GM12872 (cell line): ENCODE data around the gene TNMD.

Experiments
- CTCF ChIP-seq: IDR thresholded peaks from 3 replicates; pipeline ENCODE4 v1.5.1; 2011; ENCODE audit warnings: low read depth, mild to moderate bottlenecking, low read length, moderate library complexity; ENCODE audit not compliant: insufficient read depth

The TNMD gene

DNA sequence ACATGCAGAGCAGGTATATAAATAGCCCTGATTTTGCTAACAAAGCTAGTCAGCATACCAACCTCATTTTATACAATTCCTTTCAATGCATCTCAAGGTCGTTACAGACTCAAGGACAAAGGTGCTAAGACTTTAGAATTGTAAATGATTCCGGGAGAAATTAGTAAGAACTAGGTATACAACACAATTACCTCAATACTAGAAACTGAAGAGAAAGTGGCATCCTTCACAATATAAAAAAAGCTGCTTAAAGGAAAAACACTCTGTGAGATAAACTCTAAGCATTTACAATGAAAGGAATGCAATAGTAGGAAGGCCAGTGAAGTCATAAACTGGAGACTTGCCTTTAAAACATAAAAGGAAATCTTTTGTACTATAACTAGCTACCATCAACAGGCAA is 11.9 kb downstream of the TNMD start:
- TF ChIP-seq CTCF, result no peak

DNA sequence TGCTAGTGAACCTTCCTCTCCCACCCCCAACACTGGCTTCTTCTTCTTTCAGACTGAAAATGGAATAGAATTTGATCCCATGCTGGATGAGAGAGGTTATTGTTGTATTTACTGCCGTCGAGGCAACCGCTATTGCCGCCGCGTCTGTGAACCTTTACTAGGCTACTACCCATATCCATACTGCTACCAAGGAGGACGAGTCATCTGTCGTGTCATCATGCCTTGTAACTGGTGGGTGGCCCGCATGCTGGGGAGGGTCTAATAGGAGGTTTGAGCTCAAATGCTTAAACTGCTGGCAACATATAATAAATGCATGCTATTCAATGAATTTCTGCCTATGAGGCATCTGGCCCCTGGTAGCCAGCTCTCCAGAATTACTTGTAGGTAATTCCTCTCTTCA is 14.7 kb downstream of the TNMD start:
- TF ChIP-seq CTCF, result no peak

- no peak for TF ChIP-seq CTCF
Measured at GRCh38 chrX:100600340-100600739, 15.6 kb downstream of the TNMD start.

- TF ChIP-seq CTCF, result no peak
Measured at GRCh38 chrX:100600758-100601157, 16.0 kb downstream of the TNMD start.

- TF ChIP-seq CTCF, result no peak
Measured at GRCh38 chrX:100606753-100607152, 22.0 kb downstream of the TNMD start.

GRCh38 chrX:100609591-100609990 is 24.9 kb downstream of the TNMD start:
- no peak for TF ChIP-seq CTCF

DNA sequence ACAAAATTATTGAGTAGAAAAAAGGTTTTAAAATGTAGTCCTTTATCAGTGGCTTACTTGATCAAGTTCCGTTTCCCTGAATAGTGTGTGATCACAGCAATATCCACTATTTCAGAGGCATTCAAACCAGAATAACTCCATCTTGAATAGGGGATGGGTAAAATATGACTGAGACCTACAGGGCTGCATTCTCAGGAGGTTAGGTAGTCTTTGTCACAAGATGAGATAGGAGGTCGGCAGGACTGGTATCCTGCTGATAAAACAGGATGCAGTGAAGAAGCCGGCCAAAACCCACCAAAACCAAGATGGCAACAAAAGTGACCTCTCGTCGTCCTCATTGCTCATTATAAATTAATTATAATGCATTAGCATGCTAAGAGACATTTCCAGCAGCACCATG is 27.2 kb downstream of the TNMD start:
- no peak for TF ChIP-seq CTCF

DNA sequence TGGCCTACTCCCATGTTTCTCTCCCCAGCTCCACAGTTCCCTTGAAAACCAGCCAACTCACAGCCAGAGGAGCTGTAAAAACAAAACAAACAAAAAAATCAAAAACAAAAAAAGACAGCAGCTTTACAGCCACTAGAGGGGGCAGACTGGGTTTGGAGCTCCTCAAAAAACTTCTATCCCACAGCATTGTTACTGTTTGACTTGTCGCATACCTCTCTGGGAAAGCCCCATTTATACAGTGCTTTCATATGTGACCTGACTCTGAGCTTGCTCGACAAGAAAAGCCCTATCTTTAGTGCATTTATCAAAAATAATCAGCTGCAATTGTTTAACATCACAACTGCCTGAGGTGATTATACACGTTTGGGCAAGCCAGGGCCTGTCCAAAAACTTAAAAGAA is 30.3 kb downstream of the TNMD start:
- peak; percentile 65 for TF ChIP-seq CTCF
